NCI-H2227 (cell line): Measurements from ENCODE around the gene PRKAA2.
A peak's percentile ranks its signal among the peaks of the same experiment; 100 is the strongest.

Source experiments
- DNase-seq: peaks from one replicate; lab custom pipeline; 2025; ENCODE audit not compliant: unreplicated experiment; lab: John Stamatoyannopoulos, UW

PRKAA2 gene

DNA sequence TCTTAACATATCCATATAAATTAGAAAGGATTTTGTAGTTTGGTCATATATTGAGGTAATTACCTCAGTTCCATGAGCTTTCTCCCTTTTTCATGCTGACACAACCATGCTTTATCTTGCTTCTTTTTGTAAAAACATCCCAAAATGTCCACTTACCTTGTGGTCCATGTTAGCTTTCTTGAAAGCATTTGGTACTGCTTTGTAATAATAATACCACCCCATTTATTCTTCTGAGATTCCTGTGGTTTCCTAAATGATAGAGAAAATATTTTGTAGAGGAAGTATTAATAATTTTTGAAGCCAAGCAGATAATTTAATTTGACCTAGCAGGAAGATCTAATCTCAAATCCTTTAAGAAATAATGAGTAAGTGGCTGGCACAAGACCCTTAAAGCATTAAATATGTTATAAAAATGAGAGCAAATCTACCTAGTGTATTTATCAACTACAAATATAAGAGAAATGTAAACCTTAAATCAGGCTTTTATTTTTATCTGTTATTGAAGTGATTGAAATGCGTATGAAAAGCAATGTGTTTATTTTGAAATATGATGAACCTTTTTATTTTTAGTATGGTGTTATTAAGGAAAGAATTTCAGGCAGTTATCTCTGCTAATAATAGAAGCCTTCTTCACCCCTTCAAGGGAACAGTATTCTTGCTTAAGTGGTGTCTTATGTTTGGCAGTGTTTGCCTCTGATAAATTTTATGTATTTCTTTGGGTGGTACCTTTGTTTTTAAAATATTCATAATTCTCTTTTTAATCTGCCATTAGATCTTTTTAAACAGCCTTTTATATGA is 9.2 kb downstream of the PRKAA2 start:
- no peak for DNase-seq

DNA sequence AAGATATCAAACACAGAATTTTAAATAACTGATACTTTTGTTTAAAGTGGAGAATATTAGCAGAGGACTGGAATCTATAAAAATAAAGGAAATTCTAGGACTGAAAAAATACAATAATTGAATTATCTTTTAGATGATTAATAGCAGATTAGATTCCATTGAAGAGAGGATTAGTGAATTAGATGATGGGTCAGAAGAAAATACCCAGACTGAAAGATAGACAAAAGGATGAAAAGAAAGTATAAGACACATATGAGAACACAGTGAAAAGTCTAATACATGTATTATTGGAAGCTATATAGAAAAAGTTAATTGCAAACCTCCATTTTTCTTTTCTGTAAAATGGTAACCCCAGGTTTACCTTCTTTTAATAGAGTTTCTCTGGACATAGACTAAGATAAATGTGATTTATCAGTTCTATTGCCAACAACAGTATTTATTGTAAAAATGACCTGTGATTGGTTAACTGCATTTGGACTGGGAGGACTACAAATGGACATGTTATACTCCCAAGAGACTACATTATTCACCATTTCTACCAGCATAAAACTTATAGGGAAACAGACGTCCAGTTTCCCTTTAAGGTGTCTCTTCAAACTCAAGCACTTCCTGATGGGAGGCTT is 11.0 kb downstream of the PRKAA2 start:
- DNase-seq = peak; percentile 2

DNA sequence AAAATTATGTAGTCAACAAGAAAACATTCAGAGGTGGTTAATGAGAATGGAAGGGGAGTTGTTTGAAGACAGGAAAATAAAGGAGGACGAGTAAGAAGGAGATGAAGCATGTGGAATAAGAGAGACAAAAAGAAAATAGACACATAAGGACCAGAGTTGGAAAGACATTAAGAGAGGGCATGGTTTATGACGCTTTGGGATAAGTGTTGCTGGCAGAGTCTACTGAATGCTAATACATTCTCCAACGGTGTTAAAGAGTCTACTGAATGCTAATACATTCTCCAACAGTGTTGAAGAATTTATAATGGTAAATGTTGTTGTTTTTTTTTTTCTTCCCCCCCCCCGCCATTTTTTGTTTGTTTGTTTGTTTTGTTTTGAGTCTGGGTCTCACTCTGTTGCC is 13.1 kb downstream of the PRKAA2 start:
- DNase-seq = no peak

DNA sequence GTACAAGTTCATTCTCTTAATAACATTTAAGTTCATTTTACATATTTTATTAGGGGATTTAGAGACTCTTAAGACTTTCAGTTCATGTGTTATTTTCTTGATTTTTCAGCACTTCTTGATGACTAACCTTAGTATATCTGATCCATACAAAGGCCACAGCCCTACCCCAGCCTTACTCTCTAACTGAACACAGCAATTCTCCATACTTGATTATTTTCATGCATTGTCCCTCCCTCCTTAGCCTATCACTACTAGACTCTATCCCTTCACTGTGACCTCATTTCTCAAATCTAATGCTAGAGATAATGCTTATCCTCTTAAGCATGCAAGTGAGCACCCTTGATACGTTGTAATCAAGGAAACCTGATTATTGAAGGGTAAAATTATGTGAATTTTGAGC is 15.2 kb downstream of the PRKAA2 start:
- no peak for DNase-seq

DNA sequence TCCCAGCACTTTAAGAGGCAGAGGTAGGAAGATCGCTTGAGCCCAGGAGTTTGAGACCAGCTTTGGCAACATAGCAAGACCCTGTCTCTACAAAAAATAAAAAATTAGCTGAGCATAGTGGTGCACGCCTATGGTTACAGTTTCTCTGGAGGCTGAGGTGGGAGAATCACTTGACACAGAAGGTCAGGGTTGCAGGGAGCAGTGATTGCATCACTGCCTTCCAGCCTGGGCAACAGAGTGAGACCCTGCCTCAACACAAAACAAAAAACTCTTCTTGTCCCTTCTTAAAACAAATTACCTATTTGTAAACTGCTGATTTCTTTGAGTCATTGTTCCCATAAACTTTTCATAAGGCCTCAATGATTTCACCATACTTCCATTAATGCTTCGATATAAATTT is 18.7 kb downstream of the PRKAA2 start:
- no peak for DNase-seq

DNA sequence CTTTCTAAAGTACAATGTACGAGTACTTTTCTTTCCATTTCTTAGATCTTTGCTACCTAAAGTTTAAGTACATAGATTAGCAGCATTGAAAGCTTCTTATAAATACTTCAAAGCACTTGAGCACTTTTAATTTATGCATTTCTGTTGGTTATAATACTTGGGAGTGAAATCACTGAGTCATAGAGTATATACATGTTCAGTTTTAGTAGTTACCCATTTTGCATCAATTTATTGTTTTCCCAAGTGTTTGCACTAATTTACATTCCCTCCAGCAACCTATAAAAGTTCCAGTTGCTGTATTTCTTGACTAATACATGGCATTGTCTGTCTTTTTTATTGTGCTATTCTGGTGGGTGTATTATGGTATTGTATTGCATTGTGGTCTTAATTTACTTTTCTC is 20.3 kb downstream of the PRKAA2 start:
- DNase-seq = no peak

DNA sequence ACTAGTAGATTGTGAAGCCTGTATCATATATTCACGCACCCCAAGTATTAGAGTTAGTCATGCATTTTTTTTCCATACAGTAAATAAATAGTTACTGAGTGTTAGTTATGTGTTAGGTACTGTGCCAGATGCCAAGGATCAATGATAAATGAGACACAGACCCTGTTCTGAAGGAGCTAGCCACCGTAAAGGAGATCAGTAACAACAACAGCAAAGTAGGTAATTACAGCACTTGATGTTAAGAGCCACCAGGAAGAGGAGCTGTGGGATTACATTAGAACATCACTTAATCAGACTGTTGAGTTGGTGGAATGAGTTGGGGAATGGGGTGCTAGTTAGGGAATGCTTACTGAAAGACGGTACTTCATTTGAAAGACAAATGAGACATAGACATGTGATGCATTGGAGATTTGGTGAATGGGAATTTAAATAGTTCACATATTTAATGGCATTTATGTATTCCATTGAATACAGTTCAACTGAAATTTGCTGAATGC is 21.0 kb downstream of the PRKAA2 start:
- DNase-seq = peak; percentile 55

DNA sequence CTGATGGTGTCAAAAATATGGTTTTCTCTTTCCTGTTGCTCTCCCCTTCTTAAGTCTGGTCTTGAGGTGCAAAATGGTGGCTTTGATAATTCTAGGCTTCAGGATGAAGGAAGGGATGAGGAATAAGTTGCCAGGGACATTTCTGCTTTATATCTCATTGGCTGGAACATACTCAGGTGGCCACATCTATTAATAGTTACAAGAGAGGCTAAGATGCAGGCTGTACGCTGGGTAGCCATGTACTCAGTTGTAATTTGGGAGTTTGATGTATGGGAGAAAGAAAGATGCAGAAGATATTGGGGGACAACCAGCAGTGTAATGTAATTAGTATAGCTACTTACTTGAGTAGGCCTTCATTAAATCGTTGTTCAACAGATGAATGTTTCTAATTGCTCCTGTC is 25.2 kb downstream of the PRKAA2 start:
- DNase-seq = no peak

DNA sequence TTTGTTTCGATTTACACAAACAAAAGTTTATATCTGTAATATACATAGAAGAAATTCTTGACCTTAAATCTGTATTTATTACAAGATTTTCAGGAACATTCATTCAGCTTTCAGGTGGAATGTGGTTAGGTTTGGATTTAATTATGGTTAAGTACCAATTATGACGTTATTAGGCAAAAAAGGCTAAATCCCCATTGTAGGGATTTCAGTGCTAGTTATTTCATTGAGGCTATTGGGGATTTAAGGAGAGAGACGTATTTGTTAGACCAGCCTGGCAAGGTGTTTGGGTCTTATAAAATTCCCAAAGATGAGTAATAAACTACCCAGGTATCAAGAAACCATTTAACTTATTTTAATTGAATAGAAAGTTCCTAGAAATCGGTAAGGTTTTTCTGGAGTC is 26.0 kb downstream of the PRKAA2 start:
- no peak for DNase-seq

DNA sequence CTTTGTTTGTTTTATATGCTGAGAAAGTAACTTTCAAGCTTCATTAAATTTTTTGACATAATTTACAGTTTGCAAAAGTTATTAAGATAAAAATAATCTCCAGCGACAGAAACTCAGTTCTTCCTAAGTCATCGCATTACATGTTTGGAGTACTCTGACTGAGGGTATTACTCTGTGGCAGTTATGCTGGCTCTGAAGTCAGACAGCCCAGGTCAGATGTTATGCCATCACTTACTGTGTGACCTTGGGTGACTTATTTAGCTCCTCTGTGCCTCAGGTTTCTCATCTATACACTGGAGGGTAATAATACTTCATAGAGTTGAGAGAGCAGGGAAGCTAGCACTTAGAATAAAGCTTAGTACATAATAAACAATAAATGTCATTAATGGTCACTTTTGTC is 26.4 kb downstream of the PRKAA2 start:
- DNase-seq = no peak

DNA sequence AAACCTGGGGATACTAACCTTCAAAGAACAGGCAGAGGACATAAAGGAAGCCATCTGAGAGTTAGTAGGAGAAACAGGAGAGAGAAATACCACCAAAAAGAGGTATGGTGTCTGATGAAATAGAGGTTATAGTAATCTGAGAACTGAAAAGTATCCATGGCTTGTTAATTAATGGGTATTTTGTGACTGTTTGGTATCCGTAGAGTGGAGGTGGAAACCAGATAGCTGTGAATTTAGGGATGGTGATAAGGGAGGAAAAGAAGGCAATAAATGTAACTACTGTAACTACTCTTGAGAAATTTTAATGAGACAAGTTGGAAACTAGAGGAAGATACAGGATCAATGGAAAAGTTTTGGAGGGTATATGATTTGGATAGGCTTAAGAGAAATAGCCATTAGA is 27.5 kb downstream of the PRKAA2 start:
- DNase-seq = no peak

DNA sequence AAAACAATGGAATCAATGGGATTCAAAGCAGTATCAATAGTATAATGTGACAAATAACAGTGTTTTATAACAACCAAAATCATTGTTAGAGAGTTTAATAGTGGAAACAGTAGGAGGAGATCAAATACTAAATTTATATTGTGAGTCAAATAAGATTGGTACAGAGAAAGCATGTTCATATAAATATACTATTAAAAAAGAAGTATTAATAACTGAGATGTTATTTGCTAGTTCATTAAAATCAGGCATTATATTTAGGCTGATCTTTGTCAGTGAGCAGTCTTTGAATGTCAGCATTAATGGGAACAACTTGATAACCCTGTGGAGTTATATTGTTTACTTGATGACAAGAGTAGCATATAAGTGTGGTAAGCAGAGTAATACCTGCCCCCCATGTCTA is 30.6 kb downstream of the PRKAA2 start:
- no peak for DNase-seq

DNA sequence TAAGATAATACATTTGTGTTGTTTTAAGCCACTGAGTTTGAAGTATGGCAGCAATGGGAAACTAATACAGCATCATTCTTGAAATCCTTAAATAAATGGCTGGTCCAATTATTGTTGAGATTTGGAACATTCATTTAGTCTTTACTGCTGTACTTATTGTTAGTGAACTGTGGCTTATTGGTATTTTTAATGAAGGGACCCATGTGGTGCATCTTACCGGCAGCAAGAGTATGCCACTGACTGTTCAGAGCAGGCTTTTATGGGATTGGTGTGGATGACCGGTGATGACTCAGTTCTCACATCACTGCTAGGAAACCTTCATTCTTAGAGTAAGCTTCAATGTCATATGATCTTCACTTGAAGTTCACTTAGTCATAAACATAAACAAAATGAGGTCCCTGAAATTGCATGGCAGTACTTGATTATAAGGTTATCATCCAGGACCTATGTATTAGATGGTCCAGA is 31.5 kb downstream of the PRKAA2 start:
- DNase-seq = no peak

DNA sequence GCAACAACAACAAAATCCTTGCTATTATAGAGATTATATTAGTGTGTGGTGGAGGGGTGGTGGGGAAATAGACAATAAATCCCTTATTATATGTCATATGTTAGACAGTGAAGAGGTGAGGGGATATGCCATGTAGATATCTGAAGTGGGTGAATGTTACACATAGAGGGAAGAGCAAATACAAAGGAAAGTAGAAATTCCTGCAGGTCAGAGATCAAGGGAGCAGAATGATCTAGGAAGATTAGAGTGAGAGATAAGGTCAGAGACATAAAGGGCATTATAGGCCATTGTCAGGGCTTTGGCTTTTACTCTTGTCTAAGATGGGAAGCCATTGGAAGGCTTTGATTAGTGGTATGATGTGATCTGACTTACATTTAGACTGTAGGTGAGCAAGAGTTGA is 38.5 kb downstream of the PRKAA2 start:
- no peak for DNase-seq

DNA sequence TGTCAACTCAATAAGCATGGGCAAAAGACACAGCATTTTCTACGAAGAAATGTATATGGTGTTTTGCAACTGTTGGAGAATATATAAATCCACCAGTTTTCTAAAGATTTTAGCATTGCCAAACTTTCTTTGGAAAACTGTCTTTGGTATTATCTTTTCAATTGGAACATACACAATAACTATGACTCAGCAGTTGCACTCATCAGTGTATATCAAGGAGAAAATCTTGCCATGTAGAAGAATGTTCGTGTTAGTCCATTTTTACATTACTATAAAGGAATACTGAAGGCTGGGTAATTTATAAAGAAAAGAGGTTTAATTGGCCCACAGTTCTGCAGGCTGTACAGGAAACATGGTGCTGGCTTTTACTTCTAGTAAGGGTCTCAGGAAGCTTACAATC is 41.1 kb downstream of the PRKAA2 start:
- no peak for DNase-seq

DNA sequence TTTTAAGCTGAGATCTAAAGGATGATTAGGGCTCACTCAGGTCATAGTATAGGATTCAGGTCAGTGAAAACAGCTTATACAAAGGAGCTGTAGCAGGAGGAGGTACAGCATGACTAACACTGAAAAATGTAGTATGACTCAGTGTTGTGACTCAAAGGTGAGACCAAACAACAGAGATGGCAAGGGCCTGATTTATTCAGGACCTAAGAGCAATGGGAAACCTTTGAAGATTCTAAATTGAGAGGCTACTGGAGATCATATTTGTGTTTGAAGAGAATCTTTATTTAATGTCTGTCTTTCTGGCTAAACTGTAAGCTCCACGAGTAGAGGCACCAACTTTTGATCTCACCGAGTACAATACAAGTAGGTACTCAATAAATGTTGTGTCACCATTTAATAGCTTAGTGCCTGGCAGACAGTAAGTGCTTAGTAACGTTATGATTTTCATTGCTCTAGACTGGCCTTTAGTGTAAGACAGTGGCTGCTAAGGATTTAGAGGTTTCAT is 43.5 kb downstream of the PRKAA2 start:
- DNase-seq = peak; percentile 18

DNA sequence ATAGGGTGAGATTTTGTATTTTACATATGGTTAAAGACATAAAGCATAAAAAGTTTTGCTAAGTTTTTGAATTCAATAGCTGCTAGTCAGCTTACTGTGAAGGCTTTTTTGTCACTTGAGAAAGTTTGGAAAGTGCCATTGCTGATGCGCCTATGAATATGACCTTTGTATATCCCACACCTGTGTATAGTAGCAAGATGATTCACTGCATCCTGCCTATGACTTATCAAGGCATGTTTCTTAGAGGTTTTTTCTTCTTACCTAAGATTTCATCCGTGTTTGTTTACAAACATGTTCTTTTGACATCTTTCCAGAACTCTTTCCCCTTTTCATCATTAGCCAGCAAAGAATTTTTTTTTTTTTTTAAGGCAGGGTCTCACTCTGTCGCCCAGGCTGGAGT is 51.5 kb downstream of the PRKAA2 start:
- DNase-seq = no peak

DNA sequence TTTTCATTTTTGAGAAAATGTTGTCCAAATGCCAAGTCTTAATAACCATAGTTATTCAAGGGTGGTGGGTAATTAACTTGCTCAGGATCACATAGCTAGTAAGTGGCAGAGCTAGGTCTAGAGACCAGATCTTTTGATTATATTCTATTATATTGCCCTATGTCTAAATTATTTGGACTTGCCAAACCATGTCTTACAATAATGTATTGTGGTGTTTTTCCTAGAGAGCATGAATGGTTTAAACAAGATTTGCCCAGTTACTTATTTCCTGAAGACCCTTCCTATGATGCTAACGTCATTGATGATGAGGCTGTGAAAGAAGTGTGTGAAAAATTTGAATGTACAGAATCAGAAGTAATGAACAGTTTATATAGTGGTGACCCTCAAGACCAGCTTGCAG is 58.6 kb downstream of the PRKAA2 start:
- DNase-seq = no peak

DNA sequence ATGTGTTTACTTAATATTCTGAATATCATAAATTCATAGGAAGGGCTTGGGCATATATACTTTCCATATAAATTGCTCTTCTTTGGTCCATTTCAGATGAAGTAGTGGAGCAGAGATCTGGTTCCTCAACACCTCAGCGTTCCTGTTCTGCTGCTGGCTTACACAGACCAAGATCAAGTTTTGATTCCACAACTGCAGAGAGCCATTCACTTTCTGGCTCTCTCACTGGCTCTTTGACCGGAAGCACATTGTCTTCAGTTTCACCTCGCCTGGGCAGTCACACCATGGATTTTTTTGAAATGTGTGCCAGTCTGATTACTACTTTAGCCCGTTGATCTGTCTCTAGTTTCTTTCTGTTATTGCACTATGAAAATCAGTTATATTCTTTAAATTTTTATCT is 62.3 kb downstream of the PRKAA2 start:
- DNase-seq = no peak

DNA sequence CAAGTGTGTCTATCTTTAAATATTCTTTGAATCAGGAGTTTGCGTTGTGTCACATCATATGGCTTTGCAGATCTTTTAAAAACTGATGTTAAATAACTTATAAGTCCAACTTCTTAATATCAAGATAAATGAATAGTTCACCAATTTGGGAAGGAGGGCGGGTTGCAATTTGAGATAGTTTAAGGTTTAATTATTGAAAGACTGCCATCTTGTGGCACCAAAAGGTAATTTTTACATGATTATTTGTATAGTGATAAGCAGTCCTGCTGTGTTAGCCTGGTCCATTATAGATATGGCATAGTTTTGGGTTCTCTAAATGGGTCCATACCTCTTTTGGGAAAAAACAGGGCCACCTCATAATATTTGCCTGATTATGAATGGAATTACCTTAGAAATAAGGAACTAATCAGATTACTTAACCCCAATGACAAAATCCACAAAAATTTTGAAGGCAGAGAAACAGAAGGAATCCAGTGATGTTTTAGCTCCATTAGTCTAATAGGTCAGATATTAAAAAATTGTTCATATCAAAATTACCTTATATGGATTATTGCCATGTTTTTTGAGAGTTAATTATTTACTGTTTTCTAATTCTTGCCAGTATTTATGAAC is 64.3 kb downstream of the PRKAA2 start:
- DNase-seq = peak; percentile 57

DNA sequence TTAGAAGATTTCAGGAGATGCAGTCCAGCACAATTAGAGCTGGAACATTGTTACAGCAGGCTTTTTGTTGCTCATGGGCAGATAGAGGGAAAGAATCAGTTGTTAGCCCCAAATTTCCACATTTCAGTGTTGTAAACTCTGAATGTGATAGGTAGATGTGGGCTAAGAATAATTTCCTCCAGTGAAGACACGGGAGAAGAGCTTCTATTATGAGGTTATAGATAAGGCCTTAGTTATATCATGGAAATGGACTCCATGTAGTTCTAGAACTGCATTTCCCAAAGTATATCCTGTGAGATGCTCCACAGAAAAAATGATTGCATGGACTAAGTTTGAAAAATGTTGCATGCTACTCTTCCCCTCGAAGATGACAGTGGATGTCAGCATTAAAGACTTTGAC is 64.9 kb downstream of the PRKAA2 start:
- DNase-seq = no peak

DNA sequence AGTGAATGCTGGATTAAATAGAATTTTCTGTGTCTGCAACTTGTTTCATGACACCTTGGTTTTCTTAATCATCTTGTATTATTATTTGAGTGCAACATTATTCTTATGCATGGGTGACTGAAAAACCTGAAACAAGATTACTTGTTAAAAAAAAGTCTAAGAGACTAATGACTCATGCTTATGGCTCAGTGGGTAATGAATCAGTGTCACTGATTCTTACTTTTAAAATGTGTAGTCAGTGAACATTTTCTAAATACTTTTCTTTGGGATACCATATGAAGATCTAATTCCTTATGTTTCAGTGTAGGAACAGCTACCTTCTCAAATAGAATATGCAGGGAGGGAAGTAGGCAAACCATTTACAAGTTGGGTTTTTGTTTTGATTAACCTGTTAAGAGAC is 65.5 kb downstream of the PRKAA2 start:
- no peak for DNase-seq
